Activated T-cell treated with anti-CD3 and anti-CD28 coated beads for 24 hours (primary cell): ENCODE data around the gene COBLL1.

Experiments
- DNase-seq: peaks from one replicate; pipeline ENCODE4 v3.0.0-alpha.2; 2020; ENCODE audit warnings: low read depth

The COBLL1 gene

GRCh38 chr2:164754157-164755093, 87.2 kb downstream of the COBLL1 start:
- no peak for DNase-seq

GRCh38 chr2:164752956-164753355, 88.7 kb downstream of the COBLL1 start:
- no peak for DNase-seq

DNA sequence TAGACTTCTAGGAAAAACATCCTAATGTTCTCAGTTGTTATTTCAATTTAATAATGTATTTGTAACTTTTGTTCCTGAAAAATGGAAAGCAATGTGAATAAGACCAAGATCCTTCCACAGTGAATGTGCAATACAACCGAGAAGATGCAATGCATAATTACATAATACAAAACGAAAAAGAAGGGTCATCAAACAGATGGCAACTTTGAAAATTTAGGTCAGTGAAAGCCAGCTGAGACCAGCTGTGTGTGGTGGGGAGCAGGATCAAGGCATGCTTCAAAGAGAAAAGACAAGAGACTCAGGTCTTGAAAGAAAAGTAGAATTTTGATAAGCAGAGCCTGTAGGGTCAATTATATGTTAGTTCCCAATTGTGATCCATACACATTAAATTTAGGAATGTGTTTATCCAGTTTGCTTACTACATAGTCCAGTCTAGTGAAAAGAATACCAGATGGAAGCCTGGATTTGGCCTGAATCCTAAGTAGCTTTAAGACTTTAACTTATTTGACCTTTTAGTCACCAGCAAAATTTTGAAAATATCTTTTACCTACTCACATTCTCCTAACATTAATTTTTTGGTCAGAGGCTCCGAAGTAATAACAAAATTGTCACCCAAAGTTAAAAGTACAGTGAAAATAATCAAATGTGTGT, 93.7 kb downstream of the COBLL1 start:
- no peak for DNase-seq

- no peak for DNase-seq
These were observed 94.5 kb downstream of the COBLL1 start for GRCh38 chr2:164747140-164747539.

- no peak for DNase-seq
These were observed 94.9 kb downstream of the COBLL1 start for GRCh38 chr2:164746713-164747112.

DNA sequence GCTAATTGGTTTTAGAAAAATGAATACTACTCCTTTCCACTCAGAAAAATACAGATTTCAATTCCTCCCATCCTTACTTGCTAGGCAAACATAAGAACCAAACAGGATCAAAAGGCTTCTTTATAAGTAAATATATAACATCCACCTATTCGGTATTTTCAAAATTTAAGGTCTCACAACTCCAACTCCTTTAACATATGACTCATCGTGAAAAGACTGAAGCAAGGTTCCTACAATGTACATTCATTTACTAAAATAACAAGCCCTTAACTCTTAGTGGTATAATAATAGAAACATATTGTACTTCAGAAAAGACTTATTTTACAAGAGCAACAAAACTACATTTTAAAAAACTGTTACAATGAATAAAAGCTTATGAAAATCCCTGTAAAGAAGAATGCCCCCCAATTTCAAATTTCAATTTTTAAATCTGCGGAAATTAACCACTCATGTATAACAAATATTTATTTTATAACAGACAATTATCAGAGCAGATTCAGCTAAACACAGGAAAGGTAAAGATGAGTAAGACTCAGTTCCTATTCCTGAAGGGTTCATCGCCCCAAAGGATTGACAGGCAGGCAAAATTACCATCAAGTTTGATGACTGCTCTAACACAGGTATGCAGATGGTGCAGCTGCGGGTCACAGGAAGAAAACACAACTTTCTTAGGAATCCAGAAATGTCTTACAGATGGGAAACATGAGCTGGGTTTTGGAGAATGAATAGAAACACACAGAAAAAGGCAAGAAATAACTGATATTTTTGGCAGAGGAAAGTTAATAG, 96.4 kb downstream of the COBLL1 start:
- DNase-seq, result no peak

DNA sequence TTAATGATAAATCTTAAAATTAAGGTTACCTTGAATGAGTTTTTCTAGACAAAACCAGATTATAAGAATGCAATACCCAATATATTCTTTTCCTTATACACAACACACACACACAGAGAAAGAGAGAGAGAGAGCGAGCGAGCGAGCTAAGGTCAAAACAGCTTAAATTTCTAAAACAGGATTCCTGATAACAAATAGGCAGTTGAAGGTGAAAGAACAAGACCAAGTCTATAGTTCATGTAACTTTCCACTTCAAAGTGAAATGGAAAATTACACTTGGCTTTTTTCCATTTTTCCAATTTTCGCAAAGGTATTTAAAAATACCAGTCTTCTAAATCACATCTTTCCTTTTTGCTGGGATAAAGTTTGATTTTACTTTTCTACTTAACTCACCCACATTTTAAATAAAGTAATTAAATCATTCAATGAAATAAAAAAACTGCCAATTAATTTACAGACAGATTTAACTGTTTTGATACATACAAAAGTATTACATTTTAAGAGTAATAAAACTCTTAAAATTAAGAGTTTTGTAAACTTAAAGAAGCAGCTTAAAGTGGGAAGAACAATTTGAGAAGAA, 98.8 kb downstream of the COBLL1 start:
- no peak for DNase-seq

GRCh38 chr2:164739966-164740365, 101.7 kb downstream of the COBLL1 start:
- DNase-seq, result no peak

DNA sequence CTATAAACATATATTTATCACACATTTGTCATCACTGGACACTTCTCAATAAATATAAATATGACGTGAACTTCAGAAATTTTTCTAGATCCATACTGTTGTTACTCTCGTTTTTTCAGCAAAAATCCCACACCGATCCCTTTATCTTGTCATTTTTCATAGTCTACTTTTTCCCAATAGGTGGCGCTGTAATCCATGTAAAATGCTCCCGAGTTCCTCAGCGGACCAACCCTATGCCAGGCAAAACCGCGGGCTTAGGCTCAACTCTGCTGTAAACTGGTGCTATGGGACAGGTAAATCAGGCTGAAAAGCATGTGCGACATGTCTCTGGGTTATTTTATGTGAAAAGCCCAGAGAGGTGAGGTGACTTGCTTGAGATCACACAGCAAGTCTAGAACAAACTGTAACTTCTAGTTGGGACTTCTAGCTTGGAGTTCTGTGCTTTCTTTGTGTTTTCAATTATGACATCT, 104.0 kb downstream of the COBLL1 start:
- no peak for DNase-seq

DNA sequence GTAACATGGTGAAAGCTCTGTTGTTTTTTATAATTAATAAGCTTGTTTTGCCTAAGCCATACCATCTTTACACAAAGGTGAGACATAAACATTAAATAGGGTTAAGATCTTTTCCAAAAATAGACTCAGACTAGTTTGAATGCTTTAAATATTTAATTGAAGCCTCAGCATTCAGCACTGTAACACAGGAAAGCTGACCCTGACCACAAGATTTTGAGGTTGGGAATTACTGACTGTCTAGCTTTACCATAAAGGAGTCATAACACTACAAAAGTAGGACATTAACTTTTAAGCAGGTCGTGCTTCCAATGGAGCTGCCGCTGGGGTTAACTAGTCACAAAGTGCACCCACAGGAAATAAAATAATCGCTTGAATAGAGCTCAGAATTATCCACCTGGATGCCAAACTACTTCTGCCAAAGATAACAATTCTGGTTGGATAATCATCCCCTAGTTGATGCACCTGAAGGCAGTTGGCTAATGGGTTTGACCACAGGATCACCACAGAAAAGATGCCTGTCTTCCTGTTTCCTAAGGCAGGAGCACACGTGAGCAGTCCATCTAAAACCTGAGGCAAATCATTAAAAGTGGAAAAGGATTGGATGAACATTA, 106.2 kb downstream of the COBLL1 start:
- no peak for DNase-seq

DNA sequence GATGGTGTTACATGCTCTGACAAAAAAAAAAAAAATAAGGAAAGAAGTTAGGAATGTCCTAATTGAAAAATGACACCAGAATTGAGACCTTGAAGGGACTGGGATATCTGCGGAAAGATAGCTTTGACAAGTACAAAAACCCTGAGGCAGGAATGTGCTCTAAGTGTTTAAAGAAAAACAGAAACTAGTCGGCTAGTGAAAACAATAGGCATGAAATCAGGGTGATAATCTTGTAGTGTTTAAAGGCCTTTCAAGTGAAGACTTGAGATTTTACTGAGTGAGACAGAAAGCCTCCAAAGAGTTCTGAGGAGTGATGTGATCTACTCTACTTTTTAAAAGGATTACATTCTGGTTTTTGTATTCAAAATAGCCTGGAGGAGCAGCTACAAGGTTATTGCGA, 107.4 kb downstream of the COBLL1 start:
- DNase-seq, result no peak

DNA sequence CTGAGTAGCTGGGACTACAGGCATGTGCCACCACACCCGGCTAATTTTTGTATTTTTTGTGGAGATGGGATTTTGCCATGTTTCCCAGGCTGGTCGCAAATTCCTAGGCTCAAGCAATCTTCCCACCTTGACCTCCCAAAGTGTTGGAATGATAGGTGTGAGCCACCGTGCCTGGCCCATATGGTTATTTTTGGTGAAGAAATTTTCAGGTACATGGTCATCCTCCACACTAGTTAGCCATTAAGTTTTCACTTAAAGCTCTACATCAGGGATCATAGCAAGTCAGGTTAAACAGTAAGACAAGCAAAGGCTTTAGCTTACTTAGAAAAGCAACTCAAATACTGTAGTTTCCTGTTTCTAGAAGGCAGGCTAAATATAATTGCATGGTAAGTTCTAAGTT, 116.1 kb downstream of the COBLL1 start:
- DNase-seq, result no peak

DNA sequence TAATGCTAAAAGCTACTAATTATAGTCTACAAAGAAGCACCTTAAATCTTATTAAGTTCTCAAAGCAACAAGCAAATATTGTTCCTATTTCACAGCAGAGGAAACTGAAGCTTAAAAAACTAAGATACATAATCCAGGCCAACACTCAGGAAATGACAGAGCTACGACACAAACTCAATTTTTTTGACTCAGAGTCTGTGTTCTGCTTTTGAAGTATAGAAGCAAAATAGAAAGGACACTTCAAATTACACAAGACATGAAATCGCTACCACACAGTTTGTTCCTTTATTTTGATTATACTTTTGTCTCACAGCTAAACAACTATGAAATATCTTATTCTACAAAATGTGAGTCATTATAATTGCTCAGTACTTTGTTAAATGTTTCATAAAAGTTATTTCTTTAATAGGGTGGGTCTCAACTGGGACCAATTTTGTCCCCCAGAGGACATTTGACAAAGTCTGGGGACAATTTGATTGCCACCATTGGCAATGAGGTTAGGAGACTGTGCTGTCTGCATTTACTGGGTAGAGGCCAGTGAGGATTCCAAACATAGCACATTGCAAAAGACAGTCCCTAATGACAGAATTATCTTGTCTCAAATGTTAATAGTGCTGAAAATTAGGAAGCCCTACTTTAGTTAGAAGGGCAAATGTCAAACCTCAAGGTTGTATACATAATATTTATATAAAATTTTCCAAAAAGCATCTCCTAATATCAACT, 118.8 kb downstream of the COBLL1 start:
- DNase-seq, result no peak

- DNase-seq, result no peak
These were observed 120.2 kb downstream of the COBLL1 start for GRCh38 chr2:164721430-164721829.

GRCh38 chr2:164719996-164720941, 121.4 kb downstream of the COBLL1 start:
- no peak for DNase-seq

DNA sequence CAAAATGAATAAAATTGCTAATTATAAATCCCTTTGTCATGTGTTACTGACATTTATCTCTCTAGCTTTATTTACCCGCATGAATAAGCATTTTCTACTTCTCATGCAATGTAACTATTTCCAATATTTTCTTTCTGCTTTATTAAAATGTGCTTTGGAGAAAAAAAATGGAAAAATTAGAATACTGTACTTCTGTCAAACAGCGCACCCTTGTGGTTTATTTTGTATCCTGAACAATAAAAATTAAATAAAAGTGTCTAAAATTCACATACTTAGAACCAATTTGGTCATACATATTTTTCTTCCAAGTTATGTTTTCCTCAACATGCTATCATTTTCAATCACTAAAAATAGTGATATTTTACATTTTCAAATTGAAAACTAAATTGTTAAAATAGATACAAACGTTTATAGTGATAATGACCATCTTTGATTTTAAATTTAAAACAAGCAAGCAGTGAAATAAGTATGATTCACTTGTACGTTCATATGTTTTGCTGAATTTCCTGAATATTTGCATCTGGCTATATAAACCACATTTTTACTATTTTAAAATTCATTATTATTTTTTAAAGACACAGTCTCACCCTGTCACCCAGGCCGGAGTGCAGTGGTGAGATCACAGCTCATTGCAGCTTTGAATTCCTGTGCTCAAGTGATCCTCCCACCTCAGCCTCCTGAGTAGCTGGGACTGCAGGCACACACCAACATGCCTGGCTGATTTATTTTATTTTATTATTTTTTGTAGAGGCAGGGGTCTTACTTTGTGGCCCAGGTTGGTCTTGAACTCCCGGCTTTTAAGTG, 124.4 kb downstream of the COBLL1 start:
- no peak for DNase-seq

- DNase-seq, result no peak
These were observed 127.2 kb downstream of the COBLL1 start for GRCh38 chr2:164714471-164714870.

DNA sequence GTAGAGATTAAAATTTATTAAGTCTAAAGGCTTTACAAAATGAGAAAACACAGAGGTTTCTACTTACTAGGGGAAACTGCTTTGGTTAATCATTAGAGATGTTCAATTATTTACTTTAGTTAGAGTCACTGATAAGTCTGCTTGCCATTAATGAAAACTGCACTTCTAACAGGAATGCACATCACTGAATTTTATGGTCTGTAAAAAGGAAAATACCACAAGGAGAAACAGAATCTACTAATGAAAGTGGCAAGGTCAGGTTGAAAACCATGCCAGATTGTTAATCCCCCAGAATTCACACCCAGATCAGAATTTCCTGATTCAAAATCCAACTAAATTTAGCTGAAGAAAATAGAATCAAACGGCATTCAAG, 129.9 kb downstream of the COBLL1 start:
- no peak for DNase-seq
